NCI-H146 (cell line): ENCODE data around the gene NR2F1-AS1.
"Not testable (repeated sequence)": the region's sequence is repeated elsewhere in the genome, so short reads cannot be mapped to it uniquely, and the experiment has no call there.

Experiments used
- DNase-seq: peaks from one replicate; lab custom pipeline; 2025; lab: John Stamatoyannopoulos, UW

Gene NR2F1-AS1

GRCh38 chr5:93576994-93577853 is 3.8 kb downstream of the NR2F1-AS1 start:
- no peak for DNase-seq

GRCh38 chr5:93575461-93576414 is 5.3 kb downstream of the NR2F1-AS1 start:
- DNase-seq: no peak

- DNase-seq: no peak
Measured at GRCh38 chr5:93574491-93575305, 6.3 kb downstream of the NR2F1-AS1 start.

- DNase-seq: no peak
Measured at GRCh38 chr5:93573354-93574351, 7.4 kb downstream of the NR2F1-AS1 start.

- DNase-seq: no peak
Measured at GRCh38 chr5:93572608-93573353, 8.2 kb downstream of the NR2F1-AS1 start.

- no peak for DNase-seq
Measured at GRCh38 chr5:93572101-93572607, 8.9 kb downstream of the NR2F1-AS1 start.

GRCh38 chr5:93571114-93571949 is 9.7 kb downstream of the NR2F1-AS1 start:
- no peak for DNase-seq

GRCh38 chr5:93570294-93571113 is 10.5 kb downstream of the NR2F1-AS1 start:
- no peak for DNase-seq

GRCh38 chr5:93569300-93570160 is 11.5 kb downstream of the NR2F1-AS1 start:
- no peak for DNase-seq

- DNase-seq: peak; percentile 67
Measured at GRCh38 chr5:93567424-93567823, 13.6 kb downstream of the NR2F1-AS1 start.

- no peak for DNase-seq
Measured at GRCh38 chr5:93566091-93566490, 14.9 kb downstream of the NR2F1-AS1 start.

- no peak for DNase-seq
Measured at GRCh38 chr5:93557021-93557604, 23.9 kb downstream of the NR2F1-AS1 start.

- DNase-seq: not testable (repeated sequence)
Measured at GRCh38 chr5:93549594-93549993, 31.4 kb downstream of the NR2F1-AS1 start.

GRCh38 chr5:93545872-93546271 is 35.1 kb downstream of the NR2F1-AS1 start:
- DNase-seq: no peak

GRCh38 chr5:93532370-93532769 is 48.6 kb downstream of the NR2F1-AS1 start:
- DNase-seq: no peak

- not testable (repeated sequence) for DNase-seq
Measured at GRCh38 chr5:93521815-93522214, 59.2 kb downstream of the NR2F1-AS1 start.
